ENCODE results near the gene BIN2. TPM values are rescaled to one million over a fixed set of nuclear protein-coding genes. Genes with fewer than 3 reads are reported as not detected.

BIN2 gene
- polyA plus RNA-seq, 1 experiment: 0.04 TPM

GRCh38 chr12:51362747-51363342 is 38.9 kb upstream of the BIN2 start:
- Histone ChIP-seq H3K4me3 (ENCODE audit: low read depth, low read length) (no peak overlapping the region), H3K9me3 (ENCODE audit: control insufficient read depth, insufficient read depth, low read length) (no peaks in the 10 kb centered on the region), H3K27me3 (ENCODE audit: control insufficient read depth, insufficient read depth, low read length) (no peaks in the 10 kb centered on the region), H3K27ac (ENCODE audit: low read depth, low read length) (no peak overlapping the region)
- TF ChIP-seq, protein P1, sequence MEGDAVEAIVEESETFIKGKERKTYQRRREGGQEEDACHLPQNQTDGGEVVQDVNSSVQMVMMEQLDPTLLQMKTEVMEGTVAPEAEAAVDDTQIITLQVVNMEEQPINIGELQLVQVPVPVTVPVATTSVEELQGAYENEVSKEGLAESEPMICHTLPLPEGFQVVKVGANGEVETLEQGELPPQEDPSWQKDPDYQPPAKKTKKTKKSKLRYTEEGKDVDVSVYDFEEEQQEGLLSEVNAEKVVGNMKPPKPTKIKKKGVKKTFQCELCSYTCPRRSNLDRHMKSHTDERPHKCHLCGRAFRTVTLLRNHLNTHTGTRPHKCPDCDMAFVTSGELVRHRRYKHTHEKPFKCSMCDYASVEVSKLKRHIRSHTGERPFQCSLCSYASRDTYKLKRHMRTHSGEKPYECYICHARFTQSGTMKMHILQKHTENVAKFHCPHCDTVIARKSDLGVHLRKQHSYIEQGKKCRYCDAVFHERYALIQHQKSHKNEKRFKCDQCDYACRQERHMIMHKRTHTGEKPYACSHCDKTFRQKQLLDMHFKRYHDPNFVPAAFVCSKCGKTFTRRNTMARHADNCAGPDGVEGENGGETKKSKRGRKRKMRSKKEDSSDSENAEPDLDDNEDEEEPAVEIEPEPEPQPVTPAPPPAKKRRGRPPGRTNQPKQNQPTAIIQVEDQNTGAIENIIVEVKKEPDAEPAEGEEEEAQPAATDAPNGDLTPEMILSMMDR (IDR thresholded peaks at IDR 0.05; ENCODE audit: low read depth, low read length): no peak
- DNase-seq (ENCODE audit: low read depth, low spot score): no peak
- ChIA-PET CTCF (interaction anchor here (3.3 kb wide), 1 partner anchor 12 kb away, joined by 13 read pairs; no protein-coding TSS in a partner anchor), POLR2A (no interaction called here)

- DNase-seq (ENCODE audit: low read depth, low spot score): no peak
- Histone ChIP-seq H3K9me3 (ENCODE audit: control insufficient read depth, insufficient read depth, low read length) (no peaks in the 10 kb centered on the region), H3K27ac (ENCODE audit: low read depth, low read length) (no peak overlapping the region), H3K4me3 (ENCODE audit: low read depth, low read length) (no peak overlapping the region), H3K27me3 (ENCODE audit: control insufficient read depth, insufficient read depth, low read length) (no peaks in the 10 kb centered on the region)
- TF ChIP-seq, protein P1 (IDR thresholded peaks at IDR 0.05; ENCODE audit: low read depth, low read length): no peak
- POLR2A ChIA-PET: no interaction called here
- CTCF ChIA-PET: interaction anchor here (1.2 to 3.3 kb wide), 2 partner anchors 11 to 21 kb away, joined by 5 to 13 read pairs; no protein-coding TSS in a partner anchor
Observed at GRCh38 chr12:51362307-51362706, 38.3 kb upstream of the BIN2 start.

GRCh38 chr12:51361161-51362016 is 37.4 kb upstream of the BIN2 start:
- no peak overlapping the region for H3K4me3 ChIP-seq (ENCODE audit: low read depth, low read length)
- CTCF ChIA-PET: interaction anchor here (1.1 to 3.3 kb wide), 3 partner anchors 10 to 20 kb away, joined by 3 to 13 read pairs (median 5); no protein-coding TSS in a partner anchor
- H3K27ac ChIP-seq (ENCODE audit: low read depth, low read length): no peak overlapping the region
- H3K9me3 ChIP-seq (ENCODE audit: control insufficient read depth, insufficient read depth, low read length): no peaks in the 10 kb centered on the region
- TF ChIP-seq, protein P1 (IDR thresholded peaks at IDR 0.05; ENCODE audit: low read depth, low read length): no peak
- no peaks in the 10 kb centered on the region for H3K27me3 ChIP-seq (ENCODE audit: control insufficient read depth, insufficient read depth, low read length)
- POLR2A ChIA-PET: interaction anchor here (1.2 kb wide), 1 partner anchor 12 kb away, joined by 4 read pairs; no protein-coding TSS in a partner anchor
- no peak for DNase-seq (ENCODE audit: low read depth, low spot score)

GRCh38 chr12:51360315-51360714 is 36.3 kb upstream of the BIN2 start:
- no peak for DNase-seq (ENCODE audit: low read depth, low spot score)
- TF ChIP-seq, protein P1 (IDR thresholded peaks at IDR 0.05; ENCODE audit: low read depth, low read length): no peak
- CTCF ChIA-PET: interaction anchor here (3.3 kb wide), 1 partner anchor 9 kb away, joined by 13 read pairs; no protein-coding TSS in a partner anchor
- H3K4me3 ChIP-seq (ENCODE audit: low read depth, low read length): no peak overlapping the region
- H3K27me3 ChIP-seq (ENCODE audit: control insufficient read depth, insufficient read depth, low read length): no peaks in the 10 kb centered on the region
- POLR2A ChIA-PET: no interaction called here
- no peaks in the 10 kb centered on the region for H3K9me3 ChIP-seq (ENCODE audit: control insufficient read depth, insufficient read depth, low read length)
- H3K27ac ChIP-seq (ENCODE audit: low read depth, low read length): no peak overlapping the region

DNA sequence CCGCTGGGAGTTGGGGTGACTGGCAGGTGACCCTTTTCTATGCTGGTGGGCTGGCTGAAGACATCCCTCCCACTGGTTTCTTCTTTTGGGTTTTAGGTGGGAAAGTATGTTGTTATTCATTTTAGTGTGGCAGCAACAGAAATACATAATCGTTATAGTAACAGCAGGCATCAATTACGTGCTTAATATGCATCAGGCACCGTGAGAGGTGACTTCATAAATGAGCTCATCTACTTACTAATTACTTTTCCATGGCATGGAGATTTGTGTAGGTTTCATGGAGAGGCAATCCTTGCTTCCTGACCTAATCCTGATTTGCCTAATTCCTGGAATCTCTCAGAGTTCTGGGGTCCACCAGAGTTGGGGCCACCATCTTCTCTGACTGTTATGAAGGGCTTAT is 35.9 kb upstream of the BIN2 start:
- no peaks in the 10 kb centered on the region for H3K9me3 ChIP-seq (ENCODE audit: control insufficient read depth, insufficient read depth, low read length)
- no peaks in the 10 kb centered on the region for H3K27me3 ChIP-seq (ENCODE audit: control insufficient read depth, insufficient read depth, low read length)
- ChIA-PET CTCF (interaction anchor here (3.3 kb wide), 1 partner anchor 9 kb away, joined by 13 read pairs; no protein-coding TSS in a partner anchor), POLR2A (no interaction called here)
- DNase-seq (ENCODE audit: low read depth, low spot score): no peak
- TF ChIP-seq, protein P1 (IDR thresholded peaks at IDR 0.05; ENCODE audit: low read depth, low read length): no peak
- no peak overlapping the region for H3K27ac ChIP-seq (ENCODE audit: low read depth, low read length)
- H3K4me3 ChIP-seq (ENCODE audit: low read depth, low read length): no peak overlapping the region

All from AG04450 (cell line).